DMS114 treated with DMSO at 0.1 percent for 48 hours (cell line): Measurements from ENCODE around the gene HCAR3.
"Not testable (repeated sequence)": the region's sequence is repeated elsewhere in the genome, so short reads cannot be mapped to it uniquely, and the experiment has no call there.

Experiments used
- DNase-seq: peaks from one replicate; lab custom pipeline; 2025; ENCODE audit not compliant: unreplicated experiment; lab: John Stamatoyannopoulos, UW

HCAR3 gene

DNA sequence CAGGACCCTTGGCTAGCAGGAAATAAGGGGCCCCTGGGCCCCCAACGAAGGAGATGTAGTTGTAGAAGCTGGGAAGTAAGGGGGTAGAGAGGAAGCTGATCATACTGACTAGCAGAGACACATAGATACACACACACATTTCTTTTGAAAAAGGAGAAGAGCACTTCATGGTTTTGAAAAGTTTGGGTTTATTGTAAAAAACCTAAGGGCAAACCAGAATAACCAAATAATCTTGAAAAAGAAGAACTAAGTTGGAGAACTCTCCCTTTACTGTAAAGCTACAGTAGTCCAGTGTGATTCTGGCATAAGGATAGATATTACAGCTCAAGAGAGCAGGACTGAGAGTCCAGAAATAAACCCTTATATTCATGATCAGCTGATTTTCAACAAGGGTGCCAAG, 5.8 kb upstream of the HCAR3 start:
- DNase-seq = no peak

DNA sequence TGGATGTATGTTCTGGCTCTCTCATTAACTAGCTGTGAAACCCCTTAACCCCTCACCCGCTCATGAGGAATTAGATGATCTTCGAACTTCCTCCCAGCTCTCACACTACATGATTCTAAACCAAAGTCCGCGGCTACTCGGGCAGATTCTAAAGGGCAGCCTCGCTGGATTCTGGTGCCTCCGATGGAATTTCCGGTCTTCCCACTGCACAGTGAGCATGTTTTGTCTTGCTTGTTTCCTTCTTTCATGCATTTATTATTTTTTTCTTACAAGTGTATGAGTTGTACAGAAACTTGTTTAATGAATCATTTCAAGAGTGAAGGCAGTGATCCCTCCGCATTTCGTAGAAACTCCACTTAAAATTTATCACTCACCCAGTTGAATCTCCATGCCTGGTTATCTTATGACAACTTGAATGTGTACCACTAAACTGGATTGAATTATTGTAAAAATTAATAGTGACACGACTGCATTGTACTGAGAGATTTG, 4.5 kb upstream of the HCAR3 start:
- DNase-seq = no peak

DNA sequence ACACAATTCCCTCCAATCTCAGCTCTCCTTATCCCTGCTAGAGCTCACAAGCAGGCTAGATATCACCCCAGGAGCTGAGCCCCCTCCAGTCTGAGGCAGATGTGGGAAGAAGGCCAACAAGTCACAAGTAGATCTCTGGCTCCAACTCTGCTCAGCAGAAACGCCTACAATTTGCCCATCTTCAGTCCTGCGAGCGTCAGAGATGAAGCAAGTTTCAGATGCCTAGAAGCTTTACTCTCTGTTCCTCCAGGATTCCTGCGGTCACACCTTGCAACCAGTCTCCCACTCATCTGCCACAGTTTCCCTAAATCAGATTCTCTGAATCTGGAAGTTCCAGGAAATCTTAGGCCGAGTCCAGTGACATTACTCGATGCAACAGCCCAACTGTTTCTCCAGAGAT, 1.4 kb downstream of the HCAR3 start:
- DNase-seq = not testable (repeated sequence)

DNA sequence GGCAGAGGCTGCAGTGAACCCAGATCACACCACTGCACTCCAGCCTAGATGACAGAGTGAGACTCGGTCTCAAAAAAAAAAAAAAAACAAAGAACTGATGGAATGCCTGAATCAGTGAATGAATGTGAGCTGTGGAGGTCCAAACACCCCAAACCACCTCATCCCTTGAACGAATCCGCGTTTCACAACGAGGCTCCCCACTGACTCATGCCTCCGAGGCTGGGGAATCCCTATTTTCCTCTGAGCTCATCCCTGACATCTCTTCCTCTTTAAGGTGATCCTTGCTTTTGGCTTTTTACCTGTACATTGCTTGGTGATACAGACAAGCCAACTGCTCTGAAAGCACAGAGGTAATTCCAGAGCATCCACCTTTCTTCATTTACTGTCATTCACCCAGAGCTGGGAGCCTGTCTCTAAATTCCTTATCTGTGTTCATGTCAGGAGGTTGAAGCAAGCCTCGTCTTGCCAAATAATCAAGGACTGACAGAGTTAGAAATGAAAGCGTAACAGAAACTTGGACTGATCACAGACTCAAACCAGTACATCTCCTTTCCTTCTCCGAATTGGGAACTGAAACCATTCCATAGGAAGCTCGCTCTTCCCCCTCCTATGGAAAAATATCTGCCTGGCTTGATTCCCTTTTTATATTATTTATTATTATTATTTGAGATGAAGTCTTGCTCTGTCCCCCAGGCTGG, 3.0 kb downstream of the HCAR3 start:
- DNase-seq = not testable (repeated sequence)

DNA sequence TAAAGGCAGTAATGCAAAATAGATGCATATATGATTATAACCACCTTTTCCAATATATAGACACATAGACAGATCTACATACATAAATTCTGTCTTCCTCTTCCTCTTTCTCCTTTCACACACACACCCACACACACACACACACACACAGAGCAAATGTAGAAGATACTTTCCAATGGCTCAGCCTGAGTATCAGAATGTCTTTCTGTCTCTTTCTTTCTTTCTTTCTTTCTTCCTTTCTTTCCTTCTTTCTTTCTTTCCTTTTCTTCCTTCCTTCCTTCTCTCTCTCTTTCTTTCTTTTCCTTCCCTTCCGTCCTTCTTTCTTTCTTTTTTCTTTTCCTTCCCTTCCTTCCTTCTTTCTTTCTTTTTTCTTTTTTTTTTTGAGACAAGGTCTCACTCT, 5.3 kb downstream of the HCAR3 start:
- DNase-seq = not testable (repeated sequence)

DNA sequence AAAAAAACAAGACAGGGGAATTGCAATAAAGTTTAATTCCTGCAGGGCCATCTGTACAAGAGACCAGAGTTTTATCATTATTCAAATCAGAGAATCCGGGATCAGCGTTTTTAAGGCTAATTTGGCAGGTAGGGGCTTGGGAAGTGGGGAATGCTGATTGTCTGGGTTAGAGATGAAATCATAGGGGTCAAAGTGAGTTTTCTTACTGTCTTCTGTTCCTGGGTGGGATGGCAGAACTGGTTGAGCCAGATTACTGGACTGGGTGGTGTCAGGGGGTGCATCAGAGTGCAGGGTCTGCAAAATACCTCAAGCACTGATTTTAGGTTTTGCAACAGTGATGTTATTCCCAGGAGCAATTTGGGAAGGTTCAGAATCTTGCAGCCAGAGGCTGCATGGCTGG, 6.3 kb downstream of the HCAR3 start:
- not testable (repeated sequence) for DNase-seq

DNA sequence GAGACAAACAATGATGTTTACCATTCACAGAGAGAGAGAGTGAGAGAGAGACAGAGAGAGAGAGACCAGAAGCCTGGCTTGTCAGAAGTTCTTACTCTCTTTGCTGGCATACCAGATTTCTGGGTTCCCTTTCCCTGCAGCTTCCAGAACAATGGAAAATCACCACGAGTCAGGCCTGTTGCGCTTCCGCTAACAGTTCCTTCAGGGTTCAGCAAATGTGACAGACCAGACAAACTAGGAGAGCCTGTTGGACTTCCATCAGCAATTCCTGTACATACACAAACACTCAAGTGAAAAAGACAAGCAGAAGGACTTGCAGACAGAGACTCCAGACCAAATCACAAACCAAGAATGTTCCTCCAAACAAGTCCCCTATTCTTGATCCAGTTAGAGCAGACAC, 7.3 kb downstream of the HCAR3 start:
- DNase-seq = not testable (repeated sequence)

DNA sequence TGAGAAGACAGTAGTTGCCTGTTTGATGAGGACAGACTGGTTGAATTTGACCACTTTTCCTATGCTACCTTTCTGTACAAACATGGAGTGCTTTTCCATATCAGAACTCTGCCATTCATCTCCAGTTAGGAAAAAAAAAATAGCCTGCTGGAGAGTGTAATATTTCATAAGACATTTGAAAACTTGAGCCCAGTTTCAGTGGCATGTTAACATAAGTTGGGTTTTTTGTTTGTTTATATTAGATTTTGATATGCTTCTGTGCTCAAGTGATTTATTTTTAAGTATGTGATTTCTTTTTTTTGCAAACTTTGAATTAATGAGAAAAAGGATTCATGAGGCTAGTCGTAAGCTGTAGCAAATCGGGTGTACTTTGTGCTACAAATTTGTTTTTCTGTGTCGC, 12.8 kb downstream of the HCAR3 start:
- not testable (repeated sequence) for DNase-seq

DNA sequence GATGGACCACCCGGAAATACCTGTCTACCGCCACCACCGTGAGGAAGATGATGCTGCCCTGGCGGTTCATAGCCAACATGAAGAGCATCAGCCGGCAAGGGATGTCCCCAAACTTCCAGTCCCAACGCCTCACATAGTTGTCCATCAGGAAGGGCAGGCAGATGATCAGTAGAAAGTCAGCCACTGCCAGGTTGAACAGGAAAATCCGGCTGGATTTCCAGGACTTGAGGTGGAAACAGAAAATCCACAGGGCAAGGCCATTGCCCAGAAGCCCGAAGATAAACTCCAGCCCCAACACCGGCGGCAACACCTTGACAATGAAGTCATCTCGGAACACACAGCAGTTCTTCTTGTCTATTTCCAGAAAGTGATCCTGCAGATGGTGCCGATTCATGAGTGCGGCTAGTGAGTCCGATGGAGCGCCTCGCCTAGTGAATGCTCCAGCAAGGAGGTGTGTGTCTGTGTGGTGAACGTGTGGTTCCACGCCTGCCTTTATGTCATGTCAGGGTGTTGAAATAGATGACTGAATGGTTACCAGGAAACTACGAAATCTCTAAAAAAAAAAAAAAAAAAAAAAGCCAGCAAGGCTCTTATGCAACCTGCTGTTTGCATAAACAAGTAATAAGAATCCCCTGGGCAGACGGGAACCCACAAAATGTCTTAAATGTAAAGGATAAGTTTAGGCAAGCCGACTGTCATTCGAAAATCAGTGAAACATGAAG, 13.6 kb downstream of the HCAR3 start, which contains the start of gene HCAR2:
TSS of gene HCAR2 (minus strand) at position 468 of the 722 bp plus-strand sequence. CDS start at position 394, 74 bp downstream.
- DNase-seq = not testable (repeated sequence)

DNA sequence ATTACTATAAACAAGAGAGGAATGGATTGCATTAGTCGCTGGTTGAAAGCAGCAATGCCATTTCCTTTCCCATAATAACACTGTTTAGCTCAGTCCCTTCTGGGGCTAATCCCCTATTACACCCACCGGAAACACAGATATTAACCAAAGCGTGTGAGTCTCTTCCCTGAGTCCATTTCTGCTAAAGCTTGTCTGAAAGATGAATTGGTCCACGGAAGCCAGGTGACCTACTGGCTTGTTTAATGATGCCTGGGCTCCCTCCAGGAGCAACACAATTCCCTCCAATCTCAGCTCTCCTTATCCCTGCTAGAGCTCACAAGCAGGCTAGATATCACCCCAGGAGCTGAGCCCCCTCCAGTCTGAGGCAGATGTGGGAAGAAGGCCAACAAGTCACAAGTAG, 15.1 kb downstream of the HCAR3 start:
- DNase-seq = not testable (repeated sequence)

DNA sequence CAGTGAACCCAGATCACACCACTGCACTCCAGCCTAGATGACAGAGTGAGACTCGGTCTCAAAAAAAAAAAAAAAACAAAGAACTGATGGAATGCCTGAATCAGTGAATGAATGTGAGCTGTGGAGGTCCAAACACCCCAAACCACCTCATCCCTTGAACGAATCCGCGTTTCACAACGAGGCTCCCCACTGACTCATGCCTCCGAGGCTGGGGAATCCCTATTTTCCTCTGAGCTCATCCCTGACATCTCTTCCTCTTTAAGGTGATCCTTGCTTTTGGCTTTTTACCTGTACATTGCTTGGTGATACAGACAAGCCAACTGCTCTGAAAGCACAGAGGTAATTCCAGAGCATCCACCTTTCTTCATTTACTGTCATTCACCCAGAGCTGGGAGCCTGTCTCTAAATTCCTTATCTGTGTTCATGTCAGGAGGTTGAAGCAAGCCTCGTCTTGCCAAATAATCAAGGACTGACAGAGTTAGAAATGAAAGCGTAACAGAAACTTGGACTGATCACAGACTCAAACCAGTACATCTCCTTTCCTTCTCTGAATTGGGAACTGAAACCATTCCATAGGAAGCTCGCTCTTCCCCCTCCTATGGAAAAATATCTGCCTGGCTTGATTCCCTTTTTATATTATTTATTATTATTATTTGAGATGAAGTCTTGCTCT, 16.4 kb downstream of the HCAR3 start:
- DNase-seq = not testable (repeated sequence)

DNA sequence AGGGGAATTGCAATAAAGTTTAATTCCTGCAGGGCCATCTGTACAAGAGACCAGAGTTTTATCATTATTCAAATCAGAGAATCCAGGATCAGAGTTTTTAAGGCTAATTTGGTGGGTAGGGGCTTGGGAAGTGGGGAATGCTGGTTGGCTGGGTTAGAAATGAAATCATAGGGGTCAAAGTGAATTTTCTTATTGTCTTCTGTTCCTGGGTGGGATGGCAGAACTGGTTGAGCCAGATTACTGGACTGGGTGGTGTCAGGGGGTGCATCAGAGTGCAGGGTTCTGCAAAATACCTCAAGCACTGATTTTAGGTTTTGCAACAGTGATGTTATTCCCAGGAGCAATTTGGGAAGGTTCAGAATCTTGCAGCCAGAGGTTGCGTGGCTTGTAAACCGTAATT, 19.7 kb downstream of the HCAR3 start:
- DNase-seq = not testable (repeated sequence)

DNA sequence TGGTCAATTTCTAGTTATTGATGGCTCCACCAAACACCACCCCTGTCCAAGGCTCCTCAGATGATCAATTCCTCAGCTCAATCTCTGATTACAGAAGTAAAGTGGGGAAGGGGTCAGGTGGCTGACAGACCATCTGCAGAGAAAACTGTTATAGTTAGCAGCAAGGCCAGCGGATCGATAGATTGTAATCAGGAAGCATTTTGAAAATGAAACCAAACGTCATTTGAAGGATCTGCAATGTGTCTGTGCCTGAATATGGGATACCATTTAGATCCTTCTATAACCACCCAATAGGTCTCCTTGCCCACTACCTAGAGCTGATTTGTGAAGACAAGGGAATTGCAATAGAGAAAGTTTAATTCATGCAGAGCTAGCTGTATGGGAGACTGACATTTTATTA, 25.0 kb downstream of the HCAR3 start:
- no peak for DNase-seq

DNA sequence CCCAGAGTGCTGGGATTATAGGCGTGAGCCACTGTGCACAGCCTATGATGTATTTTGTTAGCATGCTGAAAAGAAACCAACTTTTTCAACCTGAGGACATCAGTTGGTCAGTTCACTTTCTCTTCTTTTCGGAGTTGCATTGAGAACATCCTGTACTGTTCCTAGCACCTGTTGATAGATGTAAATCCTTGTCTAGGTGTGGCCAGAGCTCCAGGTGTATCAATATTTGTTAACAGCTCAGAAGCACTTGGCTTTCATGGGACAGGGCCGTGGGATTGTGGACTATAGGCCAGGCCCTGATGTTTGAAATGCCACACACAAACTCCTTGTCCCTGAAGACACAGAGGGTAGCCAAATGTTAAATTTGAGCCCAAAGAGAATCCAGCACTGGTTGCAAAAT, 28.3 kb downstream of the HCAR3 start:
- DNase-seq = no peak

DNA sequence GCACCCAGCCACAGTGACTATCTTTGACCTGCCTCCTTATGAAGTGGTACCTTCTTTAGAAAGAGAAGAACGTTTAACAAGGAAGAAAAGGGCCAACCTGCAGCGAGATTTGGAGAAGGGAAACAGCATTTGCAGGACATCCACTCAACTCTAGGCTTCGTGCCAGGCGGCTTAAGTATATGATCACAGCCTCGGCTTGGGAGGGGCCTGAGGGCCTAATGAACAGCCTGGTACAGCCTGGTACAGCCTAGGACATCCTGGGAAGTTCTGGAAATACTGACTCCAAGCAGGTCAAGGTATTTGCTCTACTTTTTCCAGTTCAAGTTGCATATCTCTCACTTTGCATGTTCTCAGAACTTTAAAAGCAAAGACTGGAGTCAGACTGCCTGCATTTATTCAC, 29.5 kb downstream of the HCAR3 start:
- DNase-seq = no peak

DNA sequence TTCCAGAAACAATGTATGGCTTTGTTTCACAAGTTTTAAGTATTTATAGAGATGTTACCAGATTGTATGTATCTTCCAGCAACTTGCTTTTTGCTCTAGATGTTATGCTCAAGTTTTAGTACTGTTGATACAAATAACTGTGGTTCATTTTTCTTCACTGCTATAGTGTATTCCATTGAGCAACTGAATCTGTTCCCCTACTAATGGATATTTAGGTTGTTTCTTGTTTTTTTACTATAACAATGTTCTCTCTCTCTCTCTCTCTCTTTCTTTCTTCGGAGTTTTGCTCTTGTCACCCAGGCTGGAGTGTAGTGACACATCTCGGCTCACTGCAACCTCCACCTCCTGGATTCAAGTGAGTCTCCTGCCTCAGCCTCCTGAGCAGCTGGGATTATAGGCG, 30.1 kb downstream of the HCAR3 start:
- DNase-seq = no peak

DNA sequence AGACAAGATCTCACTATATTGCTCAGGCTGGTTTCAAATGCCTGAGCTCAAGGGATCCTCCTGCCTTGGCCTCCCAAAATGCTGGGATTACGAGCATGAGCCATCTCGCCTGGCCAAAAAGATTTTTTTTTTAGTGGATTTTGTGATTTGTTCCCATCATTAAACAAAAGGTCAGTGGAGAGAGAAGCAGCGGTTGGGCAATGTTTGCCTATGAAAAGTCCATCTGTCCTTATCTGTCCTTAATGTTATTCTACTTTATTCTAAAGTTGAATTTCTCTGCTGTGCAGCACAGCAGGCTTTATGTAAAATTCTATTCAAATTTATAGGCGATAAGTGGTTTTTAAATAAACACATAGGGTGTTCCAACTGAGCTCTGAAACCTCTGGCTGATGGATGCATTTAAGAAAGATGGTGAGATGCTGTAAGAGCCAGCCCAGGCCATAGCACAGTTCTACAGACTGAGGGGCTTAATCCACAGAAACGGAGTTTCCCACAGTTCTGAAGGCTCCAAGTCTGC, 32.3 kb downstream of the HCAR3 start:
- DNase-seq = no peak

DNA sequence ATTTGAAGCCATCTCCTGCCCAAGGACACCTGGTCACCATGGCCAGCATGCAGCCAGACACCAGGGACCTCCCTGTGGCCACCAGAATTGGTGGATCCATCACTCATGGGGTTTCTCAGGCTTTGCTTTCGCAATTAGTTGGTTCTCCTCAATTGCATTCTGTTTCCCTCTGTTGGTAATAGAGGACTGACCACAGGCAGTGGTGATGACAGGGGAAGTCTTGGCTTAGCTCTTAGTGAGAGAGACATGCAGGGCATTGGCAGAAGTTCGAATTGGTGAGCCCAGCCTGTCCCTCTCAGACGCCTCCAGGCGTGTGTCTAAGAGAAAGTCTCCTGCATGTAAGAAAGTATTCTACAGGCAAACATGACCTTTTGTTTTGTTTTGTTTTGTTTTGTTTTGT, 34.8 kb downstream of the HCAR3 start:
- DNase-seq = no peak

DNA sequence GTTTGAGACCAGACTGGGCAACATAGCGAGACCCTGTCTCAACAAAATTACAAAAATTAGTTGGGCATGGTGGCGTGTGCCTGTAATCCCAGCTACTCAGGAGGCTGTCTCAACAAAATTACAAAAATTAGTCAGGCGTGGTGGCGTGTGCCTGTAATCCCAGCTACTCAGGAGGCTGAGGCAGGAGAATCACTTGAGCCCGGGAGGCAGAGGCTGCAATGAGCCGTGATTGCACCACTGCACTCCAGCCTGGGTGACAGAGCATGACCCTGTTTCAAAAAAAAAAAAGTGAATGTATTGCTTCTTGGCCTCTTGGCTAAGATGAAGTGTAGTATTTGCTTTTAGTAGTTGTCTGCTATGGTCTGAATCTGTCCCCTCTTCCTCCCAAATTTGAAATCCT, 35.6 kb downstream of the HCAR3 start:
- not testable (repeated sequence) for DNase-seq

DNA sequence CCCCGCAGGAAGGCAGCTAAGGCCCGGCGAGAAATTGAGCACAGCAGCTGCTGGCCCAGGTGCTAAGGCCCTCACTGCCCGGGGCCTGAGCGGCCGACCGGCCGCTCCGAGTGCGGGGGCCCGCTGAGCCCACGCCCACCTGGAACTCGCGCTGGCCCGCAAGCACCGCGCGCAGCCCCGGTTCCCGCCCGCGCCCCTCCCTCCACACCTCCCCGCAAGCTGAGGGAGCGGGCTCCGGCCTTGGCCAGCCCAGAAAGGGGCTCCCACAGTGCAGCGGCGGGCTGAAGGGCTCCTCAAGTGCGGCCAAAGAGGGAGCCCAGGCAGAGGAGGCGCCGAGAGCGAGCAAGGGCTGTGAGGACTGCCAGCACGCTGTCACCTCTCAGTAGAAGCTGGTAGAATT, 39.8 kb downstream of the HCAR3 start:
- not testable (repeated sequence) for DNase-seq

DNA sequence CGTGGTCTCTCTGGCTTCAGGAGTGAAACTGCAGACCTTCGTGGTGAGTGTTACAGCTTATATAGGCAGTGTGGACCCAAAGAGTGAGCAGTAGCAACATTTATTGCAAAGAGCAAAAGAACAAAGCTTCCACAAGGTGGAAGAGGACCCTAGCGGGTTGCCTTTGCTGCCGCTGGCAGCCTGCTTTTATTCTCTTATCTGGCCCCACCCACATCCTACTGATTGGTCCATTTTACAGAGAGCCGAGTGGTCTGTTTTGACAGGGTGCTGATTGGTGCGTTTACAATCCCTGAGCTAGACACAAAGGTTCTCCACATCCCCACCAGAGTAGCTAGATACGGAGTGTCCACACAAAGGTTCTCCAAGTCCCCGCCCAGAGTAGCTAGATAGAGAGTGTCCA, 40.6 kb downstream of the HCAR3 start:
- not testable (repeated sequence) for DNase-seq

DNA sequence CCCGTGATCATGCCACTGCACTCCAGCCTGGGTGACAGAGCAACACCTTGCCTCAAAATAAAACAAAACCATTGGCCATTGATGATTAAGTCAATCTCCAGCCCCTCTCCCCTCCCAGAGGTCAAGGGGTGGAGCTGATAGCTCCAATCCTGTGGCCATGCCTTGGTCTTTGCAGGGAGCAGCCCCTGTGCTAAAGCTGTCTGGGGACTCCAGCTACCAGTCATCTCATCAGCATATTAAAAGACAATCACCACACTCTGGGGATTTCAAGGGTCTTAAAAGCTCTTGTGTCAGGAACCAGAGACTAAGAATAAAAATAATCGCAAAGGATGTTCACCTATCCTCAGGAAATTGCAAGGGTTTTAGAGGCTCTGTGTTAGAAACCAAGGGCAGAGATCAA, 44.1 kb downstream of the HCAR3 start:
- DNase-seq = no peak
